Measurements from ENCODE around the gene ARHGAP25.

- TF ChIP-seq POLR2A (IDR thresholded peaks at IDR 0.05), result no peak
- no peak for TF ChIP-seq CTCF (IDR thresholded peaks at IDR 0.05)
- no peak for TF ChIP-seq POLR2AphosphoS5 (IDR thresholded peaks at IDR 0.05)
- no peak for TF ChIP-seq EP300 (IDR thresholded peaks at IDR 0.05)
Measured at GRCh38 chr2:68750592-68751396, 16.2 kb downstream of the ARHGAP25 start.

All from upper lobe of left lung (tissue), 4 donors.